Mesenchymal stem cell (in vitro differentiated cells and primary cell): ENCODE results near the gene CAPN15.
A peak's percentile ranks its signal among the peaks of the same experiment; 100 is the strongest.

Source experiments
- DNase-seq: peaks from one replicate; pipeline ENCODE4 v3.0.0-alpha.2; 2013
- H2AFZ ChIP-seq: one replicate; pipeline ENCODE4 v1.6.1; 2013; ENCODE audit warnings: low read depth, mild to moderate bottlenecking, control low read depth, inconsistent platforms, low read length, moderate library complexity
- H2AK5ac ChIP-seq: 2 replicates; pipeline ENCODE4 v1.6.1; 2013; ENCODE audit warnings: low read length, moderate library complexity, mild to moderate bottlenecking, inconsistent platforms; ENCODE audit not compliant: severe bottlenecking
- H2BK120ac ChIP-seq: one replicate; pipeline ENCODE4 v1.6.1; 2013; ENCODE audit warnings: low read depth, mild to moderate bottlenecking, inconsistent platforms, low read length, moderate library complexity
- H2BK12ac ChIP-seq, 2 experiments: one replicate each; pipeline ENCODE4 v1.6.1; 2013; ENCODE audit warnings: inconsistent platforms in 2 of 2, low read length in 2 of 2, mild to moderate bottlenecking in 2 of 2, moderate library complexity in 2 of 2, control low read depth in 1 of 2
- H2BK15ac ChIP-seq: one replicate; pipeline ENCODE4 v1.6.1; 2013; ENCODE audit warnings: mild to moderate bottlenecking, low read depth, inconsistent platforms; ENCODE audit not compliant: poor library complexity, severe bottlenecking
- H2BK5ac ChIP-seq: 2 replicates; pipeline ENCODE4 v1.6.1; 2013; ENCODE audit warnings: low read depth, mild to moderate bottlenecking, low read length, control low read depth, inconsistent platforms; ENCODE audit not compliant: poor library complexity, severe bottlenecking
- H3K14ac ChIP-seq, 2 experiments: one replicate each; pipeline ENCODE4 v1.6.1; 2013; ENCODE audit warnings: inconsistent platforms in 2 of 2, low read length in 2 of 2, control low read depth in 1 of 2, mild to moderate bottlenecking in 1 of 2, moderate library complexity in 1 of 2
- H3K18ac ChIP-seq, 2 experiments: one replicate each; pipeline ENCODE4 v1.6.1; 2013; ENCODE audit warnings: inconsistent platforms in 2 of 2, low read length in 2 of 2, control low read depth in 1 of 2, low read depth in 1 of 2, mild to moderate bottlenecking in 1 of 2
- H3K23ac ChIP-seq, 2 experiments: one replicate each; pipeline ENCODE4 v1.6.1; 2013; ENCODE audit warnings: inconsistent platforms in 2 of 2, low read length in 2 of 2, mild to moderate bottlenecking in 2 of 2, moderate library complexity in 2 of 2, control low read depth in 1 of 2
- H3K27ac ChIP-seq: 2 replicates; pipeline ENCODE4 v1.5.1; 2013; ENCODE audit warnings: mild to moderate bottlenecking, moderate library complexity, low read length, control low read depth, inconsistent platforms; ENCODE audit not compliant: poor library complexity, severe bottlenecking
- H3K27me3 ChIP-seq, 2 experiments: 2 replicates each; pipeline versions ENCODE4 v1.6.1 to v1.7.0; 2013; ENCODE audit warnings: low read length in 2 of 2, mild to moderate bottlenecking in 2 of 2, moderate library complexity in 2 of 2, control low read depth in 1 of 2, inconsistent platforms in 1 of 2; ENCODE audit not compliant: control insufficient read depth in 1 of 2, insufficient read depth in 1 of 2
- H3K36me3 ChIP-seq, 2 experiments: 2 replicates each; pipeline versions ENCODE4 v1.6.1 to v1.7.0; 2013; ENCODE audit warnings: low read length in 2 of 2, control low read depth in 1 of 2, inconsistent platforms in 1 of 2, low read depth in 1 of 2, mild to moderate bottlenecking in 1 of 2; ENCODE audit not compliant: insufficient read depth in 2 of 2, control insufficient read depth in 1 of 2
- H3K4ac ChIP-seq, 2 experiments: one replicate each; pipeline ENCODE4 v1.6.1; 2013; ENCODE audit warnings: inconsistent platforms in 2 of 2, low read length in 2 of 2, mild to moderate bottlenecking in 2 of 2, moderate library complexity in 2 of 2, control low read depth in 1 of 2, low read depth in 1 of 2
- H3K4me1 ChIP-seq: 2 replicates; pipeline ENCODE4 v1.6.1; 2013; ENCODE audit warnings: low read depth, low read length, control low read depth; ENCODE audit not compliant: control insufficient read depth, insufficient read depth
- H3K4me2 ChIP-seq: 2 replicates; pipeline ENCODE4 v1.6.1; 2013; ENCODE audit warnings: low read length, mild to moderate bottlenecking, inconsistent platforms; ENCODE audit not compliant: poor library complexity, severe bottlenecking
- H3K4me3 ChIP-seq, 2 experiments: 2 replicates each; pipeline versions ENCODE4 v1.5.1 to v1.7.0; 2013; ENCODE audit warnings: low read length in 2 of 2, mild to moderate bottlenecking in 2 of 2, control low read depth in 1 of 2, low read depth in 1 of 2; ENCODE audit not compliant: insufficient read depth in 1 of 2
- H3K79me1 ChIP-seq: replicated peaks from 2 replicates; pipeline ENCODE4 v1.6.1; 2013; ENCODE audit warnings: mild to moderate bottlenecking, control low read depth, low read length, inconsistent platforms; ENCODE audit not compliant: poor library complexity, severe bottlenecking
- H3K9ac ChIP-seq: 2 replicates; pipeline ENCODE4 v1.7.0; 2013; ENCODE audit warnings: mild to moderate bottlenecking, low read length, moderate library complexity
- H3K9me3 ChIP-seq: 2 replicates; pipeline ENCODE4 v1.7.0; 2013; ENCODE audit warnings: mild to moderate bottlenecking, low read length; ENCODE audit not compliant: control insufficient read depth
- H4K8ac ChIP-seq: one replicate; pipeline ENCODE4 v1.6.1; 2013; ENCODE audit warnings: inconsistent platforms, mild to moderate bottlenecking, low read length, moderate library complexity
- H4K91ac ChIP-seq: one replicate; pipeline ENCODE4 v1.6.1; 2013; ENCODE audit warnings: mild to moderate bottlenecking, low read length, inconsistent platforms
- WGBS: methylation state at CpG from one replicate; pipeline ENCODE4 v1.1.7; 2013; ENCODE audit warnings: mixed read lengths; 5-methylcytosine and 5-hydroxymethylcytosine counted together

The CAPN15 gene

DNA sequence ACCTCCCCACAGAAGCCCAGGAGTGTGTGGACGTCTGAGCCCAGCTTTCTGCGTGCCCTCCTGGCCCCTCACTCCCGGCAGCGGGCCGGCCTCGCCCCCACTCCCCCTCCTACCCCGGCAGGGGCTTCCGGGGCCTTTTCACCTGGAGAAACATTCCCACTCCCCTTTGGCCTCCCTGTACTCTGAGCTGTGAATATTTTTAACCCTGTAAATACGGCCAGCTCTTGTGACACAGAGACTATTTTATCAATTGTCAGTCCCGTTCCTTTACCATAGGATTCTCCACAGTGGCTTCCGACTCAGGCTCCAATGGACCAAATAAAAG lies 26.7 kb downstream of the CAPN15 start:
- Histone ChIP-seq H2BK12ac (no peak overlapping the region), H4K8ac (no peak overlapping the region), H3K9me3 (no peaks in the 10 kb centered on the region), H2AFZ (no peak overlapping the region), H3K23ac (no peak overlapping the region), H3K36me3 (peaks cover 22 to 64% of the 10 kb centered on the region in 2 experiments), H2BK120ac (no peak overlapping the region), H3K4me1 (peaks cover 24% of the 10 kb centered on the region), H3K4me2 (no peak overlapping the region), H3K9ac (peak overlapping the region; percentile 29), H3K4ac (no peak overlapping the region), H4K91ac (no peak overlapping the region), H3K79me1 (peaks cover 19% of the 10 kb centered on the region), H2AK5ac (no peak overlapping the region), H3K27me3 (peaks cover 17% of the 10 kb centered on the region in 2 experiments), H2BK5ac (no peak overlapping the region), H3K27ac (no peak overlapping the region), H3K18ac (no peak overlapping the region), H3K14ac (no peak overlapping the region), H3K4me3 (no peak overlapping the region), H2BK15ac (no peak overlapping the region)
- no peak for DNase-seq
- WGBS: 83% methylated on average over 11 of the region's 11 CpGs

DNA sequence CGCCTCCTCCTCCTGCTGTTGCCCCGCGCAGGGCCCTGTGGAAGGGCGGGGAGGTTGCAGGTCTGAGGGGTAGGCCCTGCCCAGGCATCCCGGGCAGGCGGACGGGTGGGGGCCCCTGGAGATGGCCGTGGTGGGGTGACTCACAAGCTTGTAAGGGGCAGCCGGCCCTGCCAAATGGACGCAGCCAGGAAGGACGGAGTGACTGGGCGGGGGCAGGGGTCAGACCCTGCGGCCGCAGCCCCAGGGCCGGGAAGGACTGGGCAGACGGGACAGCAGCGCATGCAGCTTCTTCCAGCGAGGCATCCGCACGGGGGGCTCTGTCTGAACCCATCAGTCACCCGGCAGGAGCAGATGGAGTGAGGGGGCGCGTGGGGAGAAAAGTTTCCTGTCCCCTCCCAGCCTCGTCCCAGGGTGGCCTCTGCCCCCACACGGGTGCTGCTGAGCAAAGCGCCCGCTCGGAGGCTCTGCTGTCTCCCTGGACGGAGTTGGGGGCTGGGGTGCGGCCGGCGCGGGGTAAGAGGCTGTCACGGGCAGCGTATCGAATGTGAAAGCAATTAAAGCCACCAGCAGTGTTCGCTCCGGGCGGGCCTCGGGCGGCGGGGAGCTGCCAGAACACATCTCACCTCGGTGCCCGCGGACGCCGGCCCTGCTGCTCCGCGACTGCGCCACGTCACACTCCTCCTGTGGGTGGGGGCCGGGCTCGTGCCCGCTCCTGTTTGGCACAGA lies 27.3 kb downstream of the CAPN15 start:
- Histone ChIP-seq H2AFZ (no peak overlapping the region), H4K8ac (no peak overlapping the region), H3K27ac (no peak overlapping the region), H3K27me3 (peaks cover 21 to 23% of the 10 kb centered on the region in 2 experiments), H2BK120ac (no peak overlapping the region), H3K4me2 (no peak overlapping the region), H3K23ac (no peak overlapping the region), H3K18ac (no peak overlapping the region), H3K9ac (peak overlapping the region; percentile 80), H3K4me3 (peak overlapping the region in 1 of 2 experiments; percentile 61), H2BK5ac (no peak overlapping the region), H3K14ac (no peak overlapping the region), H2BK12ac (no peak overlapping the region), H3K9me3 (no peaks in the 10 kb centered on the region), H3K79me1 (peaks cover 15% of the 10 kb centered on the region), H4K91ac (peak overlapping the region; percentile 1), H2AK5ac (no peak overlapping the region), H3K4me1 (peaks cover 29% of the 10 kb centered on the region), H2BK15ac (no peak overlapping the region), H3K36me3 (peaks cover 19 to 59% of the 10 kb centered on the region in 2 experiments), H3K4ac (no peak overlapping the region)
- DNase-seq: peak; percentile 48
- 80% methylated on average over 54 of the region's 54 CpGs for WGBS

DNA sequence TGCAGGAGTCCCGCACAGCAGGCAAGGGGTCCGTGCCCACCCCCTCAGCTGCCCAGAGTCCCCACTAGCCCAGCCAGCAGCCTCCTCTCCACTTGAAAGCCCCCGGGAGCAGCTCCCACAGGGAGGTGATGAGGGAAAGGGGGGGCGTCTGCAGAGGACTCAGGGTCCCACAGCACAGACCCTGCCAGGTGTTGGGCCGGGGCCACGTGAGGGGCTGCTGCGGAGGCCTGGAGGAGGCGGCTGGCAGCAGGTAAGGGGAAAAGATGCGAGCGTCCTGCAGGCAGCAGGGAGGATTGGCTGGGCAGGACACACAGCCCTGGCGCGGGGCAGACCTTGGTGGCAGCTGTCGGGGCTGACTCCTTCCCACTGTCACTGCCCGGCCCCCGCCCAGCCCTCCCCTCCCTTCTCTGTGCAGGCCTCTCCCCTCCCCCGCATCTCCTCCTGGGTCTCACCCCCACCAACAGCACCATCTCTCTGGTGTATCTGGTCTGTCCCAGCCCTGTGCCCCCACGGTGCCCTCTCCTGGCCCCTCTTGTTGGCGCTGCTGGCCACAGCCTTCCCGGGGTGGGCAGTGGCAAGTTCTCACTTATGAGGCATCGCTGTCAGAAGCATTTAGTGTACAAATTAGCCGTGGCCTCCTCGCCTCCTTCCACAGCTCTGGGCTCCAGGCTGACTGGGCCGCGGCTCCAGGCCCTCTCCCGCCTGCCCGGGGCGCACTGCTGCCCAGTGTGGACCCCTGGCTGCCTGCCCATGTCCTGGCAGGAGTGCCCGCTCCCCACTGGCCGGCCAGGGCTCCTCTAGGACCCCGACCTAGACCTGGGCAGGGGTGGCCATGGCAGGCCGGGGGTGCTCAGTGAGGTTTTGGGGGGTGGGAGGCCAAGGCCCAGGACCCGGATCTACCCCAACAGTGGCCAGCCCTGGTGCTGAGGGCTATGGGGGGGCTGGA lies 28.3 kb downstream of the CAPN15 start:
- Histone ChIP-seq H3K4me1 (peaks cover 35% of the 10 kb centered on the region), H3K27ac (no peak overlapping the region), H2AK5ac (no peak overlapping the region), H2BK12ac (no peak overlapping the region), H3K9me3 (no peaks in the 10 kb centered on the region), H4K8ac (no peak overlapping the region), H3K9ac (peak overlapping the region; percentile 80), H3K23ac (no peak overlapping the region), H2BK15ac (no peak overlapping the region), H3K18ac (no peak overlapping the region), H4K91ac (peak overlapping the region; percentile 73), H3K4ac (peak overlapping the region in 1 of 2 experiments; percentile 51), H3K14ac (no peak overlapping the region), H3K36me3 (peaks cover 18 to 49% of the 10 kb centered on the region in 2 experiments), H3K27me3 (peaks cover 22 to 24% of the 10 kb centered on the region in 2 experiments), H3K4me2 (no peak overlapping the region), H2BK5ac (no peak overlapping the region), H3K79me1 (peaks cover 8% of the 10 kb centered on the region), H2BK120ac (no peak overlapping the region), H2AFZ (no peak overlapping the region), H3K4me3 (no peak overlapping the region)
- 92% methylated on average over 28 of the region's 32 CpGs for WGBS
- no peak for DNase-seq
